IMR-90 (cell line): Measurements from ENCODE around the gene INHA.

ENCODE experiments used
- CEBPB ChIP-seq: IDR thresholded peaks from 2 replicates; pipeline ENCODE4 v1.6.1; 2012; ENCODE audit warnings: low read depth, low read length, improper control_type of control experiment
- CHD1 ChIP-seq: IDR thresholded peaks from 2 replicates; pipeline ENCODE4 v1.6.1; 2012; ENCODE audit warnings: low read depth, low read length, improper control_type of control experiment
- CTCF ChIP-seq: conservative IDR thresholded peaks from 2 replicates; pipeline ENCODE4 v1.5.1; 2012; ENCODE audit warnings: mild to moderate bottlenecking, low read depth, low read length, improper control_type of control experiment
- FOS ChIP-seq: fragments of 150-350 bp; IDR thresholded peaks from 2 replicates; pipeline ENCODE4 v1.6.1; 2016; ENCODE audit warnings: low read depth, low read length
- MAFK ChIP-seq: IDR thresholded peaks from 2 replicates; pipeline ENCODE4 v1.6.1; 2012; ENCODE audit warnings: low read depth, low read length, improper control_type of control experiment
- MXI1 ChIP-seq: IDR thresholded peaks from 2 replicates; pipeline ENCODE4 v1.6.1; 2012; ENCODE audit warnings: low read depth, mild to moderate bottlenecking, low read length, moderate library complexity, borderline replicate concordance
- POLR2A ChIP-seq: IDR thresholded peaks from 2 replicates; pipeline ENCODE4 v1.6.1; 2012; ENCODE audit warnings: mild to moderate bottlenecking, low read depth, low read length
- RAD21 ChIP-seq: IDR thresholded peaks from 2 replicates; pipeline ENCODE4 v1.6.1; 2012; ENCODE audit warnings: low read length, improper control_type of control experiment
- RCOR1 ChIP-seq: IDR thresholded peaks from 2 replicates; pipeline ENCODE4 v1.6.1; 2012; ENCODE audit warnings: mild to moderate bottlenecking, low read length, improper control_type of control experiment; ENCODE audit not compliant: insufficient replicate concordance
- USF2 ChIP-seq: fragments of 150-350 bp; IDR thresholded peaks from 2 replicates; pipeline ENCODE4 v1.6.1; 2017; ENCODE audit warnings: mild to moderate bottlenecking, antibody characterized with exemption, low read length, low read depth

- TF ChIP-seq USF2: no peak
- no peak for TF ChIP-seq CTCF
- TF ChIP-seq POLR2A: no peak
- TF ChIP-seq CEBPB: no peak
- TF ChIP-seq RCOR1: no peak
- no peak for TF ChIP-seq MXI1
- TF ChIP-seq MAFK: no peak
- TF ChIP-seq CHD1: no peak
- TF ChIP-seq RAD21: no peak
- TF ChIP-seq FOS: no peak
These were observed 40.3 kb upstream of the INHA start for GRCh38 chr2:219531639-219532377.
